GM12865 (cell line): Measurements from ENCODE around the gene KCNA2.

ENCODE experiments used
- DNase-seq: peaks from one replicate; pipeline ENCODE4 v3.0.0; 2010; ENCODE audit warnings: low read depth
- H3K4me3 ChIP-seq: 2 replicates; pipeline ENCODE4 v1.5.1; 2011; ENCODE audit warnings: mild to moderate bottlenecking, low read depth, low read length, control low read depth
- TF ChIP-seq, protein P1 (sequence below): IDR thresholded peaks from 2 replicates; pipeline ENCODE4 v1.5.1; 2011; ENCODE audit warnings: low read length, control low read depth, low read depth, inconsistent platforms; ENCODE audit not compliant: insufficient read depth; ENCODE audit errors: missing control alignments

KCNA2 gene

DNA sequence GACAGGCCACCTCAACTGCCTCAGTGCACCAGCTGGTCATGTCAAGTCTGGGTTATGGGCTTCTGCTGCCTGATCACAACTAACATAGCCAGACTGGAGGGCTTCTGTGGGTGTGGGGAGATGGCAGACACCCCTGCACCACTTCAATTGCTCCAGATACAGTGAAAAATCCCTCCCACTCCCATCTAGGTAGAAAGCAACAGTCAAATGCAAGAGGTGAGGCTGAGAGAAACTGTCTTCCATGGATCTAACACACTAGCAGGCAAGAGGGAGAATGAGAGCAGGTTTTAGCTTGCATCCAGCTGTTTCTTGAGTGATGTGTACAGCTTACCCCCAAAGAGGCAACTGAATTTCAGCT, 10.8 kb downstream of the KCNA2 start:
- TF ChIP-seq, protein P1, sequence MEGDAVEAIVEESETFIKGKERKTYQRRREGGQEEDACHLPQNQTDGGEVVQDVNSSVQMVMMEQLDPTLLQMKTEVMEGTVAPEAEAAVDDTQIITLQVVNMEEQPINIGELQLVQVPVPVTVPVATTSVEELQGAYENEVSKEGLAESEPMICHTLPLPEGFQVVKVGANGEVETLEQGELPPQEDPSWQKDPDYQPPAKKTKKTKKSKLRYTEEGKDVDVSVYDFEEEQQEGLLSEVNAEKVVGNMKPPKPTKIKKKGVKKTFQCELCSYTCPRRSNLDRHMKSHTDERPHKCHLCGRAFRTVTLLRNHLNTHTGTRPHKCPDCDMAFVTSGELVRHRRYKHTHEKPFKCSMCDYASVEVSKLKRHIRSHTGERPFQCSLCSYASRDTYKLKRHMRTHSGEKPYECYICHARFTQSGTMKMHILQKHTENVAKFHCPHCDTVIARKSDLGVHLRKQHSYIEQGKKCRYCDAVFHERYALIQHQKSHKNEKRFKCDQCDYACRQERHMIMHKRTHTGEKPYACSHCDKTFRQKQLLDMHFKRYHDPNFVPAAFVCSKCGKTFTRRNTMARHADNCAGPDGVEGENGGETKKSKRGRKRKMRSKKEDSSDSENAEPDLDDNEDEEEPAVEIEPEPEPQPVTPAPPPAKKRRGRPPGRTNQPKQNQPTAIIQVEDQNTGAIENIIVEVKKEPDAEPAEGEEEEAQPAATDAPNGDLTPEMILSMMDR: no peak
- DNase-seq: no peak

DNA sequence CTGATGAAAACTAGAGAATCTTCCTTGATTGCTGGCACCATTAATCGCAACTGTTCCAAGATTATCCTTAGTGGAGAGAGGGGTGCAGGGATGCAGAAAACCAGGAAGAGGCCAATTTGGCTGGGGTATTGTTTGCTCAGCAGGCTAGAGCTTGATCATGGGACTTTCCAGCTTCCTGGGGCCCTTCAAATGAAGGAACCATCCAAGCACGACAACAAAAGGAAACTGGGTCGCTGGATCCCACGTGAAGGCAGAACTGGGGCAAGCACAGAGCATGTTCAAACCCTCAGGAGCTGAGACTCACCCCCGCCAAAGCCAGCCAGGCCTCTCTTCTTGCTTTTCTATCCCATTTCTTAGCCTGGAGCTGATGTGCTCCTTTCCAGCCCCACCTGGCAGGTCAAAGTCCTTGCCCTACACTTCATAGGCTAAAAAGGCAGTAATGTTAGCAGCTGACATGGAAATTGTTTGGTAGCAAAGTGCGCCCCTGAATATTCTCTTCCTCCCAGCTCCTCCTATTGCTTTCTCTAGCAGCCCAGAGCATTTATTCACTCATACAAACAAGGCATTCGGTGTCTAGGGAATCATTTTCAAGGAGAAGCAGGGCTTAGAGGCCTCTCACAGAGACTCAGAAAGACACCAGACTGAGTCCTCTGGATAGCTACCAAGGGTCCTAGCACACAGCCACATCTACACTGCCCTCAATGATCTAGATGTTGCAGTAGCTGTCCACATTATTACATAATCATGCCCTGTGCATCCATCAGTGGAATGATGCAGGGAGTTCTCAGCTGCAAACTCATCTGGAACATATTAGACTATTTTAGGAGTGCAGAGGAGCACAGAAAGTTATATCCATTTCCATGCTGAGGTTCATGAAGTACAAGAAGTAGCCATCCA, 11.5 kb downstream of the KCNA2 start:
- H3K4me3 ChIP-seq: no peak overlapping the region
- DNase-seq: peak; percentile 32
- TF ChIP-seq, protein P1: no peak

More for the DNA sequence above, 10.8 kb downstream of the KCNA2 start:
- H3K4me3 ChIP-seq: no peak overlapping the region

DNA sequence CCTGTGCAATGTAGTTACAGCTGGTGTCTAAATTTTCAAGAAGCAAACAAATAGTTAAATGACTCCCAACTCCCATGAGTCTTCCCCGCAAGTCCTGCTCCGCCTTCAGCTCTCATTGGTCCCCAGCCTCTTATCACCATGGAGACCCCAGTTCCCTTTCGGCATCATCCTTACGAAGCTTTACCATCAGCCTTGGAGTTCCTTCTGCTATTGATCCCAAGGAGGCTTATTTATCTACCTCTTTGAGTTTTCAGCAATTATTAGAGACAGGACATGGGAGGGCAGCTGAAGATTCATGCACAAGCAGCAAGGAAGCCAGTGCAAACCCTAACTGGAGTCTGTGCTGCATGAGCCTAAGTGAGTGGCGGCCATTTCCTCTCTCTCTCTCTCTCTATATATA, 12.3 kb downstream of the KCNA2 start:
- TF ChIP-seq, protein P1: no peak
- DNase-seq: no peak
- H3K4me3 ChIP-seq: no peak overlapping the region

DNA sequence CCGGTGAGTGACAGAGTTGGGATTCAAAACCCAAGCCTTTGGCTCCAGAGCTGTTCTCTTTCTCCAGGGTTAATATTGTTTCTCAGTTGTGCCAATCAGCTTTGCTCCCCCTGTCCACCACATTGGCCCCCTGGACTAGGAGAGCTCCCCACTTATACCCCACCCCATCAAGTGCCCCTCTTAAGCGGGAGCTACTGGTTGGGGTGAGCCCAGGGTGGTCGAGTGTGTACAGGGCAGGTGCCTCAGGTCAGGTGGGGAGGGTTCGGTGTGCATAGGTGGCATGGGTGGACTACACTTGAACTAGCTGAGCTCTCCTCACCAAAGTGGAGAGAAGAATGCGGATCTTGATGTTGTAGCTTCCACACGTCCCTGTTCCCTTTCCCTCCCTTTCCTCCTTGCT, 14.2 kb downstream of the KCNA2 start:
- TF ChIP-seq, protein P1: no peak
- no peak overlapping the region for H3K4me3 ChIP-seq
- no peak for DNase-seq

DNA sequence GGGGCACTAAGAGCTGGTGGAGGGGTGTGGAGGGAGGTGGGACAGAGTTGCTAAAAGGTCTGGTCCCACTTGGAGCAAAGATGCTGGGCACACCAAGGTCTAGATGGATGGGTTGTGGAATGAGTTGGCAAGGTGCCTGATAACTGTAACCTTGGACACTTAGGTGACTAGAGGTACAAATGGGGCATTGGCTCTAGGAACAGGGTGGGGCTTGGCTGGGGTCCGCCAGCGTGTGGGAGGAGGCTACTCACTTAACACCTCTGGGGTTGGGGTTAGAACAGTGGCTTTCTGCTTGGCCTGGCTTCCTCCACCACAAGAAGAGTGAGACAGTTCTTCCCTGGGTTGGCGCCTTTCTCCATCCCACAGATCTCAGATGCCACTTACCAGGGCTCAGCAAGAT, 17.2 kb downstream of the KCNA2 start:
- DNase-seq: no peak
- TF ChIP-seq, protein P1: no peak

DNA sequence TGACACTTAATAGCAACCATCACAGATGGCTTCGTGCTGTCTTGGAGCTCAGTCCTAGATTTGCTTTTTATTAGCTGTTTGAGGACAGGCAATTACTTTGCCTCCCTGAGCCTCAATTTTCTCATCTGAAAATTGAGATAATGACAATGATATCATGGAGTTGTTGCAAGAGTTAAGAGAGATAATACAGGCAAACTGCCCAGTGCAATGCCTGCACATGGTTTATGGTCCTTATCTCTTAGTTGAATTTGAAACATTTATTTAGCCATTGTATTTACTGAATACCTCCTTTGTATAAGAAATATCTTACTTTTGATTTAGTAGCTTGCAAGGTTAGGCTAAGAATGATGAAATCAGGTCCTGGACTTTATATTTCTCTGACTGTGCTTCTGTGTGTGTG, 17.7 kb downstream of the KCNA2 start:
- TF ChIP-seq, protein P1: no peak
- no peak for DNase-seq

More for the DNA sequence above, 17.2 kb downstream of the KCNA2 start:
- no peak overlapping the region for H3K4me3 ChIP-seq

DNA sequence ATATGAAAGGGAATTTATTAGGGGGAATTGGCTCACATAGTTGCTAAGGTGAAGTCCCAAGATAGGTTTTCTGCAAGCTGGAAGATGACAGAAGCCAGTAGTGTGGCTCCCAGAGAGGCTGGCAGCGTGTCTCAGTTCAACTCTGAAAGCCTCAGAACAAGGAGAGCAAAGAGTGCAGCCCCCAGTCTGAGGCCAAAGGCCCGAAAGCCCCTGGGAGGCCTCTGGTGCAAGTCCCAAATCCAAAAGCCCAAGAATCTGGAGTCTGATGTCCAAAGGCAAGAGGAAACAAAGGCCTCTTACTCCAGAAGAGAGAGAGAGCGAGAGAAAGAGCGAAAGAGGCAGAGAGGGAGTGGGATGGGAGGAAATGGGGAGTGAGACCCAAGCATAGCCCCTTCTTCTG, 18.3 kb downstream of the KCNA2 start:
- TF ChIP-seq, protein P1: no peak
- no peak overlapping the region for H3K4me3 ChIP-seq
- no peak for DNase-seq

More for the DNA sequence above, 17.7 kb downstream of the KCNA2 start:
- H3K4me3 ChIP-seq: no peak overlapping the region
